GM12878 (cell line): ENCODE measurements around the gene SRP54. TPM values are rescaled to one million over a fixed set of nuclear protein-coding genes. Genes with fewer than 3 reads are reported as not detected.

ENCODE experiments used
- ATAC-seq: fragments of 200-7000 bp; cut with Tn5 transposase; 3 replicates; pipeline ENCODE4 v1.9.1; 2020; ENCODE audit warnings: mild to moderate bottlenecking, moderate library complexity
- BruUV-seq: library from RNA; stranded (reverse); fragments of 400-500 nt; replicated peaks from 2 replicates; lab custom pipeline; 2021; lab: Mats Ljungman, UMichigan
- CTCF ChIA-PET: fragments of 300-600 bp; sonication (Branson Sonifier 250); formaldehyde crosslinking; extraction: SDS; loops from one replicate; lab custom pipeline; 2021; ENCODE audit warnings: inconsistent platforms; lab: Yijun Ruan, JAX
- POLR2A ChIA-PET: fragments of 350-600 bp; formaldehyde crosslinking; extraction: SDS; loops from one replicate; lab custom pipeline; 2021; ENCODE audit warnings: inconsistent platforms; lab: Charles Lee
- RAD21 ChIA-PET: fragments of 300-600 bp; sonication (Branson Sonifier 250); formaldehyde crosslinking; loops from one replicate; lab custom pipeline; 2023; ENCODE audit warnings: antibody characterized with exemption; ENCODE audit not compliant: unreplicated experiment; lab: Charles Lee
- SMC1A ChIA-PET: fragments of 300-600 bp; sonication (Branson Sonifier 250); formaldehyde crosslinking; loops from one replicate; lab custom pipeline; 2023; ENCODE audit not compliant: unreplicated experiment, uncharacterized antibody; lab: Charles Lee
- DNase-seq: peaks from one replicate; pipeline ENCODE4 v3.0.0-alpha.2; 2011; ENCODE audit warnings: low read depth, low spot score
- FAIRE-seq: peaks from 3 replicates; lab custom pipeline; 2011; peaks lifted over from hg19 to GRCh38; lab: Jason Lieb, UNC
- H2AFZ ChIP-seq: 2 replicates; pipeline ENCODE4 v1.6.0; 2011; ENCODE audit warnings: low read depth, low read length, control low read depth; ENCODE audit not compliant: control insufficient read depth
- H3K27ac ChIP-seq: 2 replicates; pipeline ENCODE4 v1.5.1; 2011; ENCODE audit warnings: control low read depth; ENCODE audit not compliant: control insufficient read depth, insufficient read depth
- H3K27me3 ChIP-seq, 2 experiments: replicated peaks in 1 of 2; 2 replicates each; pipeline versions ENCODE4 v1.6.0 to v1.6.1; 2011; ENCODE audit warnings: low read length in 1 of 2; ENCODE audit not compliant: control insufficient read depth in 2 of 2, insufficient read depth in 2 of 2
- H3K36me3 ChIP-seq, 2 experiments: 2 replicates each; pipeline ENCODE4 v1.5.1; 2011; ENCODE audit warnings: low read length in 1 of 2; ENCODE audit not compliant: control insufficient read depth in 2 of 2, insufficient read depth in 2 of 2
- H3K4me1 ChIP-seq: 2 replicates; pipeline ENCODE4 v1.6.1; 2011; ENCODE audit warnings: mild to moderate bottlenecking, low read length, moderate library complexity, mixed read lengths; ENCODE audit not compliant: control insufficient read depth, insufficient read depth
- H3K4me2 ChIP-seq: 2 replicates; pipeline ENCODE4 v1.6.0; 2011; ENCODE audit warnings: control low read depth; ENCODE audit not compliant: control insufficient read depth, insufficient read depth
- H3K4me3 ChIP-seq: fragments of 200-600 bp; sonication (generic); 2 replicates; pipeline ENCODE4 v1.5.1; 2016
- H3K79me2 ChIP-seq: 2 replicates; pipeline ENCODE4 v1.6.0; 2011; ENCODE audit warnings: low read length; ENCODE audit not compliant: control insufficient read depth, insufficient read depth
- H3K9ac ChIP-seq: 2 replicates; pipeline ENCODE4 v1.8.0; 2011; ENCODE audit warnings: low read length, control low read depth, mixed read lengths; ENCODE audit not compliant: control insufficient read depth, insufficient read depth
- H3K9me3 ChIP-seq: replicated peaks from 3 replicates; pipeline ENCODE4 v1.5.1; 2011; ENCODE audit warnings: mild to moderate bottlenecking, low read length; ENCODE audit not compliant: control insufficient read depth, insufficient read depth
- H4K20me1 ChIP-seq: 2 replicates; pipeline ENCODE4 v1.6.0; 2011; ENCODE audit not compliant: control insufficient read depth, insufficient read depth
- BRCA1 ChIP-seq: IDR thresholded peaks from 2 replicates; pipeline ENCODE4 v1.6.1; 2011; ENCODE audit warnings: low read depth, low read length, improper control_type of control experiment
- CHD4 ChIP-seq: fragments of 200-600 bp; sonication (generic); IDR thresholded peaks from 2 replicates; pipeline ENCODE4 v1.6.1; 2016; ENCODE audit warnings: mild to moderate bottlenecking
- DPF2 ChIP-seq: fragments of 450-650 bp; IDR thresholded peaks from 2 replicates; pipeline ENCODE4 v1.6.1; 2017; ENCODE audit warnings: mild to moderate bottlenecking
- JUNB ChIP-seq: IDR thresholded peaks from 2 replicates; pipeline ENCODE4 v1.6.1; 2016; ENCODE audit warnings: antibody characterized with exemption, mild to moderate bottlenecking
- MEF2B ChIP-seq: fragments of 450-650 bp; IDR thresholded peaks from 2 replicates; pipeline ENCODE4 v1.6.1; 2018; ENCODE audit warnings: mild to moderate bottlenecking, moderate library complexity; ENCODE audit not compliant: partially characterized antibody, poor library complexity, severe bottlenecking
- NBN ChIP-seq: fragments of 450-650 bp; IDR thresholded peaks from 2 replicates; pipeline ENCODE4 v1.6.1; 2016
- WGBS: methylation state at CpG from one replicate; pipeline ENCODE4 v1.1.6; 2016; ENCODE audit warnings: low lambda C conversion rate; ENCODE audit not compliant: insufficient replicate concordance, insufficient coverage; ENCODE audit errors: missing lambda C conversion rate; 5-methylcytosine and 5-hydroxymethylcytosine counted together
- in situ Hi-C: fragments of 300-500 bp; cut with MboI; formaldehyde crosslinking; loops from 9 replicates; pipeline ENCODE4 v1.14.3; 2018; ENCODE audit warnings: mixed read lengths
- intact Hi-C: fragments of 100-400 bp; cut with micrococcal nuclease; formaldehyde crosslinking; loops from one replicate; pipeline ENCODE4 v1.14.2; 2022; ENCODE audit not compliant: unreplicated experiment
- polyA plus RNA-seq, 11 experiments: library from polyadenylated mRNA; depleted of rRNA in 4 of 11; unstranded in 6 of 11; stranded (reverse) in 5 of 11; fragments of >200 nt; fragmentation: Nextera tagmentation in 4 of 11; fragmentation: Illumina TruSeq in 1 of 11; extraction: Ambion mirVana in 4 of 11; extraction: Trizol in 1 of 11; gene quantifications; 1 replicate in 1 of 11; 2 replicates in 10 of 11; pipeline versions ENCODE4 v1.2.1 to v1.2.3, GENCODE V29; 2011 to 2016; ENCODE audit warnings: inconsistent platforms in 2 of 11, missing spikeins in 2 of 11, low read depth in 1 of 11
- total RNA-seq, 4 experiments: library from RNA; depleted of rRNA in 3 of 4; stranded (reverse); fragments of >200 nt in 3 of 4; fragmentation: Illumina TruSeq in 1 of 4; extraction: Trizol in 1 of 4; gene quantifications; 2 replicates each; pipeline versions ENCODE4 v1.2.1 to v1.2.3, GENCODE V29; 2013 to 2021
- TF ChIP-seq, protein P1 (sequence below): fragments of 450-650 bp; IDR thresholded peaks from 2 replicates; pipeline ENCODE4 v1.6.1; 2017; ENCODE audit warnings: borderline replicate concordance
- TF ChIP-seq, protein P2 (sequence below), 3 experiments: IDR thresholded peaks in 2 of 3; conservative IDR thresholded peaks in 1 of 3; 2 replicates each; pipeline ENCODE4 v1.5.1; 2011; ENCODE audit warnings: low read depth in 3 of 3, low read length in 3 of 3, mild to moderate bottlenecking in 3 of 3, control low read depth in 2 of 3, moderate library complexity in 2 of 3, inconsistent platforms in 1 of 3, mixed read lengths in 1 of 3; ENCODE audit not compliant: control insufficient read depth in 2 of 3, insufficient read depth in 1 of 3; ENCODE audit errors: extremely low read depth in 1 of 3
- TF ChIP-seq, protein P3 (sequence below): fragments of 450-650 bp; IDR thresholded peaks from 2 replicates; pipeline ENCODE4 v1.6.1; 2017; ENCODE audit warnings: antibody characterized with exemption, mild to moderate bottlenecking, moderate library complexity
- TF ChIP-seq, protein P4 (sequence below): IDR thresholded peaks from 2 replicates; pipeline ENCODE4 v1.6.1; 2011; ENCODE audit warnings: borderline replicate concordance, low read depth, mild to moderate bottlenecking, moderate library complexity, mixed read lengths, low read length; ENCODE audit not compliant: insufficient read depth; ENCODE audit errors: extremely low read length

The SRP54 gene
- total and polyA plus RNA-seq, 10 of the 15 experiments (the other 5 are each of a cell fraction or from before 2014, with no cell fraction given), result 54.1 to 130 (median 72.3) TPM

DNA sequence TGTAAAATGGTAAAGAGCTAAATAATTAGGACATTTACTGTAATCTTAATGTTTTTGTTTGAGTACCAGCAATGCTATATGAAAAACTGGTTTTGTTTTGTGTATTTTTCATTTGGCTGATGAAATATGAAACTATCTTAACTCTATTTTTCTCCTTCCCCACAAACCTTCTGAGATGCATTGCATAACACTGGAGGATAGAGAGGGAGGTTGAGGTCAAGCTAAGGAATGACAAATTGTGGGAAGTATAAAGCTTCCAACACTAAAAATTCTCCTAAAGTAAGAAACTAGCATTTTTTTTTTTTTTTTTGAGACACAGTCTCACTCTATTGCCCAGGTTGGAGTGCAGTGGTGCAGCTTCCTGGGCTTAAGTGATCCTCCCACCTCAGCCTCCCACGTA lies 31.5 kb upstream of the SRP54 start:
- no peaks in the 10 kb centered on the region for H4K20me1 ChIP-seq
- no peak overlapping the region for H3K4me2 ChIP-seq
- WGBS, result 100% methylated on average over 1 of the region's 1 CpG
- no peak overlapping the region for H3K4me3 ChIP-seq
- no peak for FAIRE-seq
- ChIA-PET SMC1A (no interaction called here), POLR2A (interaction anchor here (0.7 kb wide), 1 partner anchor 86 kb away, joined by 3 read pairs; no protein-coding TSS in a partner anchor), RAD21 (no interaction called here), CTCF (interaction anchor here (0.6 kb wide), 1 partner anchor 35 kb away, joined by 3 read pairs; no protein-coding TSS in a partner anchor)
- no peaks in the 10 kb centered on the region for H3K9me3 ChIP-seq
- no peak overlapping the region for H2AFZ ChIP-seq
- BruUV-seq, result no TSS peak
- no peaks in the 10 kb centered on the region for H3K4me1 ChIP-seq
- H3K27me3 ChIP-seq, result no peaks in the 10 kb centered on the region
- DNase-seq, result no peak
- H3K36me3 ChIP-seq, result peaks cover 0 to 4% of the 10 kb centered on the region in 2 experiments; a peak in 1 of 4 replicates
- ATAC-seq, result no peak
- no peak for TF ChIP-seq BRCA1
- TF ChIP-seq, protein P1, sequence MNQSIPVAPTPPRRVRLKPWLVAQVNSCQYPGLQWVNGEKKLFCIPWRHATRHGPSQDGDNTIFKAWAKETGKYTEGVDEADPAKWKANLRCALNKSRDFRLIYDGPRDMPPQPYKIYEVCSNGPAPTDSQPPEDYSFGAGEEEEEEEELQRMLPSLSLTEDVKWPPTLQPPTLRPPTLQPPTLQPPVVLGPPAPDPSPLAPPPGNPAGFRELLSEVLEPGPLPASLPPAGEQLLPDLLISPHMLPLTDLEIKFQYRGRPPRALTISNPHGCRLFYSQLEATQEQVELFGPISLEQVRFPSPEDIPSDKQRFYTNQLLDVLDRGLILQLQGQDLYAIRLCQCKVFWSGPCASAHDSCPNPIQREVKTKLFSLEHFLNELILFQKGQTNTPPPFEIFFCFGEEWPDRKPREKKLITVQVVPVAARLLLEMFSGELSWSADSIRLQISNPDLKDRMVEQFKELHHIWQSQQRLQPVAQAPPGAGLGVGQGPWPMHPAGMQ, result no peak
- no peak for TF ChIP-seq CHD4
- TF ChIP-seq, all 136 proteins: peak for 0
- Histone ChIP-seq H3K9ac (no peak overlapping the region), H3K27ac (no peak overlapping the region), H3K79me2 (no peaks in the 10 kb centered on the region)
- intact Hi-C loops (no loop called here), in situ Hi-C loops (no loop called here)

DNA sequence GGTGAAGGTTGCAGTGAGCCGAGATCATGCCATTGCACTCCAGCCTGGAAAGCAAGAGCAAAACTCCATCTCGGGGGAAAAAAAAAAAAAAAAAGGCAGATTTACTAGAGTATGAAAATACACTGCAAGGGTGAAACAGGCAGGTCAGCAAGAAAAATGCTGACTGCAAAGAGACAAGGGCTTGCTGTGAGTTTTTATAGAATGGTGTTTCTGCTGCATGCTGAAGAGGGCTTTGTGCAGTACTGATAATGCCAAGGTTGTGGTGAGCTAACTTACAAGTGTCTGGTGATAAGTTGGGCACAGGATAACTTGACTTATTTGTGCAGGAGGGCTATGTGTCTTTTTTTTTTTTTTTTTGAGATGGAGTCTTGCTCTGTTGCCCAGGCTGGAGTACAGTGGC lies 25.9 kb upstream of the SRP54 start:
- in situ Hi-C loops (no loop called here), intact Hi-C loops (no loop called here)
- no peaks in the 10 kb centered on the region for H3K9me3 ChIP-seq
- ChIA-PET RAD21 (no interaction called here), POLR2A (interaction anchor here (0.6 to 0.7 kb wide), 2 partner anchors 22 to 376 kb away, joined by 3 to 4 read pairs; no protein-coding TSS in a partner anchor), CTCF (no interaction called here), SMC1A (no interaction called here)
- H3K27ac ChIP-seq, result no peak overlapping the region
- no peak overlapping the region for H3K9ac ChIP-seq
- H2AFZ ChIP-seq, result no peak overlapping the region
- WGBS, result 69% methylated on average over 2 of the region's 2 CpGs
- ATAC-seq (no peak), DNase-seq (no peak), FAIRE-seq (no peak)
- no peaks in the 10 kb centered on the region for H3K79me2 ChIP-seq
- no peak overlapping the region for H3K4me3 ChIP-seq
- no TSS peak for BruUV-seq
- H3K36me3 ChIP-seq, result peaks cover 0 to 2% of the 10 kb centered on the region in 2 experiments; a peak in 2 of 4 replicates
- no peaks in the 10 kb centered on the region for H3K27me3 ChIP-seq
- H4K20me1 ChIP-seq, result no peaks in the 10 kb centered on the region
- no peak overlapping the region for H3K4me2 ChIP-seq
- no peaks in the 10 kb centered on the region for H3K4me1 ChIP-seq
- TF ChIP-seq MEF2B, result no peak
- TF ChIP-seq, protein P2, sequence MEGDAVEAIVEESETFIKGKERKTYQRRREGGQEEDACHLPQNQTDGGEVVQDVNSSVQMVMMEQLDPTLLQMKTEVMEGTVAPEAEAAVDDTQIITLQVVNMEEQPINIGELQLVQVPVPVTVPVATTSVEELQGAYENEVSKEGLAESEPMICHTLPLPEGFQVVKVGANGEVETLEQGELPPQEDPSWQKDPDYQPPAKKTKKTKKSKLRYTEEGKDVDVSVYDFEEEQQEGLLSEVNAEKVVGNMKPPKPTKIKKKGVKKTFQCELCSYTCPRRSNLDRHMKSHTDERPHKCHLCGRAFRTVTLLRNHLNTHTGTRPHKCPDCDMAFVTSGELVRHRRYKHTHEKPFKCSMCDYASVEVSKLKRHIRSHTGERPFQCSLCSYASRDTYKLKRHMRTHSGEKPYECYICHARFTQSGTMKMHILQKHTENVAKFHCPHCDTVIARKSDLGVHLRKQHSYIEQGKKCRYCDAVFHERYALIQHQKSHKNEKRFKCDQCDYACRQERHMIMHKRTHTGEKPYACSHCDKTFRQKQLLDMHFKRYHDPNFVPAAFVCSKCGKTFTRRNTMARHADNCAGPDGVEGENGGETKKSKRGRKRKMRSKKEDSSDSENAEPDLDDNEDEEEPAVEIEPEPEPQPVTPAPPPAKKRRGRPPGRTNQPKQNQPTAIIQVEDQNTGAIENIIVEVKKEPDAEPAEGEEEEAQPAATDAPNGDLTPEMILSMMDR (IDR thresholded peaks at IDR 0.05 in 2 of 3, conservative IDR thresholded peaks at IDR 0.05 in 1 of 3; ENCODE audit: control insufficient read depth in 2 of 3, extremely low read depth in 1 of 3, insufficient read depth in 1 of 3, low read depth in 3 of 3, low read length in 3 of 3), result no peak
- TF ChIP-seq JUNB, result no peak
- TF ChIP-seq, protein P3, sequence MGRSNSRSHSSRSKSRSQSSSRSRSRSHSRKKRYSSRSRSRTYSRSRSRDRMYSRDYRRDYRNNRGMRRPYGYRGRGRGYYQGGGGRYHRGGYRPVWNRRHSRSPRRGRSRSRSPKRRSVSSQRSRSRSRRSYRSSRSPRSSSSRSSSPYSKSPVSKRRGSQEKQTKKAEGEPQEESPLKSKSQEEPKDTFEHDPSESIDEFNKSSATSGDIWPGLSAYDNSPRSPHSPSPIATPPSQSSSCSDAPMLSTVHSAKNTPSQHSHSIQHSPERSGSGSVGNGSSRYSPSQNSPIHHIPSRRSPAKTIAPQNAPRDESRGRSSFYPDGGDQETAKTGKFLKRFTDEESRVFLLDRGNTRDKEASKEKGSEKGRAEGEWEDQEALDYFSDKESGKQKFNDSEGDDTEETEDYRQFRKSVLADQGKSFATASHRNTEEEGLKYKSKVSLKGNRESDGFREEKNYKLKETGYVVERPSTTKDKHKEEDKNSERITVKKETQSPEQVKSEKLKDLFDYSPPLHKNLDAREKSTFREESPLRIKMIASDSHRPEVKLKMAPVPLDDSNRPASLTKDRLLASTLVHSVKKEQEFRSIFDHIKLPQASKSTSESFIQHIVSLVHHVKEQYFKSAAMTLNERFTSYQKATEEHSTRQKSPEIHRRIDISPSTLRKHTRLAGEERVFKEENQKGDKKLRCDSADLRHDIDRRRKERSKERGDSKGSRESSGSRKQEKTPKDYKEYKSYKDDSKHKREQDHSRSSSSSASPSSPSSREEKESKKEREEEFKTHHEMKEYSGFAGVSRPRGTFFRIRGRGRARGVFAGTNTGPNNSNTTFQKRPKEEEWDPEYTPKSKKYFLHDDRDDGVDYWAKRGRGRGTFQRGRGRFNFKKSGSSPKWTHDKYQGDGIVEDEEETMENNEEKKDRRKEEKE, result no peak
- TF ChIP-seq, protein P4, sequence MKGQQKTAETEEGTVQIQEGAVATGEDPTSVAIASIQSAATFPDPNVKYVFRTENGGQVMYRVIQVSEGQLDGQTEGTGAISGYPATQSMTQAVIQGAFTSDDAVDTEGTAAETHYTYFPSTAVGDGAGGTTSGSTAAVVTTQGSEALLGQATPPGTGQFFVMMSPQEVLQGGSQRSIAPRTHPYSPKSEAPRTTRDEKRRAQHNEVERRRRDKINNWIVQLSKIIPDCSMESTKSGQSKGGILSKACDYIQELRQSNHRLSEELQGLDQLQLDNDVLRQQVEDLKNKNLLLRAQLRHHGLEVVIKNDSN, result no peak
- no peak for TF ChIP-seq NBN
- no peak for TF ChIP-seq DPF2
